WERI-Rb-1 (cell line): ENCODE data around the gene PLAU.

Source experiments
- DNase-seq: peaks from one replicate; pipeline ENCODE4 v3.0.0-alpha.2; 2020
- H3K27ac ChIP-seq: fragments of 250-450 bp; sonication (Bioruptor Pico); 2 replicates; pipeline ENCODE4 v1.5.1; 2020; ENCODE audit warnings: mild to moderate bottlenecking, moderate library complexity
- H3K27me3 ChIP-seq: fragments of 250-450 bp; sonication (Bioruptor Pico); 2 replicates; pipeline ENCODE4 v1.5.1; 2021; ENCODE audit warnings: mild to moderate bottlenecking, low read depth, moderate library complexity; ENCODE audit not compliant: insufficient read depth, severe bottlenecking
- H3K36me3 ChIP-seq: fragments of 250-450 bp; sonication (Bioruptor Pico); 2 replicates; pipeline ENCODE4 v1.5.1; 2020; ENCODE audit warnings: mild to moderate bottlenecking, moderate library complexity
- H3K4me3 ChIP-seq: 2 replicates; pipeline ENCODE4 v1.5.1; 2011; ENCODE audit warnings: low read depth, mild to moderate bottlenecking, control low read depth, low read length
- H3K9me3 ChIP-seq: fragments of 250-450 bp; sonication (Bioruptor Pico); 2 replicates; pipeline ENCODE4 v1.5.1; 2021; ENCODE audit warnings: mild to moderate bottlenecking, moderate library complexity; ENCODE audit not compliant: severe bottlenecking
- TF ChIP-seq, protein P1 (sequence below): IDR thresholded peaks from 2 replicates; pipeline ENCODE4 v1.5.1; 2011; ENCODE audit warnings: low read depth, mild to moderate bottlenecking, control low read depth, inconsistent platforms, low read length

Gene PLAU

DNA sequence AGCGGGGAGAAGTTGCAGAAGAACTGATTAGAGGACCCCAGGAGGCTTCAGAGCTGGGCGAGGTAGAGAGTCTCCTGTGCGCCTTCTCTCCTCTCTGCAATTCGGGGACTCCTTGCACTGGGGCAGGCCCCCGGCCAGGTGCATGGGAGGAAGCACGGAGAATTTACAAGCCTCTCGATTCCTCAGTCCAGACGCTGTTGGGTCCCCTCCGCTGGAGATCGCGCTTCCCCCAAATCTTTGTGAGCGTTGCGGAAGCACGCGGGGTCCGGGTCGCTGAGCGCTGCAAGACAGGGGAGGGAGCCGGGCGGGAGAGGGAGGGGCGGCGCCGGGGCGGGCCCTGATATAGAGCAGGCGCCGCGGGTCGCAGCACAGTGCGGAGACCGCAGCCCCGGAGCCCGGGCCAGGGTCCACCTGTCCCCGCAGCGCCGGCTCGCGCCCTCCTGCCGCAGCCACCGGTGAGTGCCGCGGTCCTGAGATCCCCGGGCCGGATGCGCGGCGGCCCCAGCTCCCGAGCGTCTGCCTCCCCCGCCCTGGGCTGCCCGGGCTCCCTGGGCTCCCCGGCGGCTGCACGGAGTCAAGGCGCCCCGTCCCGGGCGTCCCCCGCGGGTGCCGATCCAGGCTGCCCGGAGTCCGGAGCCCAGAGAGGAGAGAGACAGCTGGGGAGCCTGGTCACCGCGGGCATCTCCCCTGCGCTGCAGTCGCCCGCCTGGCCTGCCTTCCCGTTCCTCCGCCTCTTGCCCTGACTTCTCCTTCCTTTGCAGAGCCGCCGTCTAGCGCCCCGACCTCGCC, at the start of gene PLAU:
TSS of gene PLAU (plus strand) at position 369 of the 789 bp plus-strand sequence. CDS start 424 bp downstream, outside the sequence.
- Histone ChIP-seq H3K27ac (no peak within 1 kb of the TSS), H3K36me3 (no peaks in the 10 kb centered on the region), H3K4me3 (peak within 1 kb of the TSS; percentile 51), H3K9me3 (no peaks in the 10 kb centered on the region), H3K27me3 (peaks cover 9% of the 10 kb centered on the region)
- TF ChIP-seq, protein P1, sequence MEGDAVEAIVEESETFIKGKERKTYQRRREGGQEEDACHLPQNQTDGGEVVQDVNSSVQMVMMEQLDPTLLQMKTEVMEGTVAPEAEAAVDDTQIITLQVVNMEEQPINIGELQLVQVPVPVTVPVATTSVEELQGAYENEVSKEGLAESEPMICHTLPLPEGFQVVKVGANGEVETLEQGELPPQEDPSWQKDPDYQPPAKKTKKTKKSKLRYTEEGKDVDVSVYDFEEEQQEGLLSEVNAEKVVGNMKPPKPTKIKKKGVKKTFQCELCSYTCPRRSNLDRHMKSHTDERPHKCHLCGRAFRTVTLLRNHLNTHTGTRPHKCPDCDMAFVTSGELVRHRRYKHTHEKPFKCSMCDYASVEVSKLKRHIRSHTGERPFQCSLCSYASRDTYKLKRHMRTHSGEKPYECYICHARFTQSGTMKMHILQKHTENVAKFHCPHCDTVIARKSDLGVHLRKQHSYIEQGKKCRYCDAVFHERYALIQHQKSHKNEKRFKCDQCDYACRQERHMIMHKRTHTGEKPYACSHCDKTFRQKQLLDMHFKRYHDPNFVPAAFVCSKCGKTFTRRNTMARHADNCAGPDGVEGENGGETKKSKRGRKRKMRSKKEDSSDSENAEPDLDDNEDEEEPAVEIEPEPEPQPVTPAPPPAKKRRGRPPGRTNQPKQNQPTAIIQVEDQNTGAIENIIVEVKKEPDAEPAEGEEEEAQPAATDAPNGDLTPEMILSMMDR: no peak
- peak; percentile 43 for DNase-seq

DNA sequence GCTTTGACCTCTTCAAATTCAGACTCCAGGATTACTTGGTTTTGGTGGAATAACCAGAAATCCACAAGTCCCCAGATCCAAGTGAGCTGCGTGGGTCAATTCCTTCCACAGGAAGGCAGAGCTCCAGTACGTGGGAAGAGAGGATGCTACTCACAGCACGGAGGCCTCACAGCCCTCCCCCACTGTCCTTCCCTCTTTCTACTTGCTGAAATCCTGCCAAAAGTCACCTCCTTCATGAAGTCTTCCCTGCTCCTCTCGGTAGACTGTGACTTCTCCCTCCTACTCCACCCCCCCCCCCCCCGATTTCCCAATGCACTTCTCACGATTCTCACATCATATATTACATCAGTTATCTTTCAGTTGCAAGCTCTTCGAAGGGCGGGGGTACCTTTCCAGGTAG, 48.9 kb upstream of the PLAU start:
- no peaks in the 10 kb centered on the region for H3K27me3 ChIP-seq
- peak overlapping the region; percentile 91 for H3K27ac ChIP-seq
- no peak for DNase-seq
- no peaks in the 10 kb centered on the region for H3K9me3 ChIP-seq
- H3K4me3 ChIP-seq: no peak overlapping the region
- TF ChIP-seq, protein P1: no peak
- peaks cover 44% of the 10 kb centered on the region for H3K36me3 ChIP-seq

DNA sequence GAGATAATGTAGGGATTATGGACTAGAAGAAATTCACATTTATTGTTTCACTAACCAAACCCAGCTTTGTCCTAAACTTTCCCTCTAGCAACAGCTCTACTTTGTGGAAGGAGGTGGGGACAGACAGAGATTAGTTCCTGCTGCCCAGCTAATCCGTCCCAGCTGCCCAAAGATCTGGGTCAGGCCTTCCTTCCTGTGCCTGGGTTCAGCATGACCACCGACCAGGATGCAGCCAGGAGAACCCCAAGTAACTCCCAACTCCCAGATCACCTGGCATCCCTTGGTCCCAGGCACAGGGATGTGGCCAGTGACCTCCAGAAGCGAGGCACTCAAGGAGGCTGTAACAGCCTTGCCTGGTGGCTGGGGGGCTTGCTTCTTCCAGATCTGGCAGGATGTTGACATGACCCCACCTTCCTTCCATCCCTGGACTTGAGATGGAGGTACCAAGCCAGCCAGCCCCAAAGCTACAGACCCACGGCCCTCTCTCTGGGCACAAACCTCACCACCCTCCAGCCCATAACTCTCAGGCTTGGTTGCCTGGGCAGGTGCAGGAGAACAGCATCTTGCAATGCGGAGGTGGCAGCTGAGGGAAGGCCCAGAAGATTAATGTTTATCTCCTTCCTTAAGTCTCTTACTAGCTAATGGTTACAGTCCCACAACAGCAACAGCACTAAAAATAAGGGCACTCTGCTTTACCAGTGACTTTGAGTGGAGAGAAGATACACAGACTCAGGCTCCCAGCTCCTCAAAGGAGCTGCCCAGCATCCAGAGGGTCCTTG, 47.7 kb upstream of the PLAU start:
- TF ChIP-seq, protein P1: no peak
- no peaks in the 10 kb centered on the region for H3K9me3 ChIP-seq
- DNase-seq: peak; percentile 88
- H3K27ac ChIP-seq: peak overlapping the region; percentile 91
- H3K36me3 ChIP-seq: peaks cover 42% of the 10 kb centered on the region
- peak overlapping the region; percentile 19 for H3K4me3 ChIP-seq
- no peaks in the 10 kb centered on the region for H3K27me3 ChIP-seq

DNA sequence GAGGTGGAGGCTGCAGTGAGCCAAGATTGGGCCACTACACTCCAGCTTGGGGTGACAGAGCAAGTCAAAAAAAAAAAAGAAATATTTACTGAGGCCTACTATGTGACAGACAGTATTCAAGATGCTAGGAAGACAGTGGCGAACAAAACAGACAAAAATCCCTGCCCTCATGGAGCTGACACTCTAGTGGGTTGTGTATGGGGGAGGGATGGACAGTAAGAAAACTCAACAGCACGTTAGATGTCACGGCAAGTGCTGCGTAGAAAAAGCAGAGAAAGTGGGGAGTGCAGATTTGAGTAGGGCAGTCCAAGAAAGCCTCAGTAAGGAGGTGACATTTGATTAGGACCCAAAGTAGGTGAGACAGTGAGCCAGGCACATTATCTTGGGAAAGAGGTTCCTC, 46.7 kb upstream of the PLAU start:
- H3K36me3 ChIP-seq: peaks cover 42% of the 10 kb centered on the region
- no peak for DNase-seq
- peak overlapping the region; percentile 91 for H3K27ac ChIP-seq
- no peaks in the 10 kb centered on the region for H3K27me3 ChIP-seq
- H3K9me3 ChIP-seq: no peaks in the 10 kb centered on the region
- TF ChIP-seq, protein P1: no peak
- no peak overlapping the region for H3K4me3 ChIP-seq

DNA sequence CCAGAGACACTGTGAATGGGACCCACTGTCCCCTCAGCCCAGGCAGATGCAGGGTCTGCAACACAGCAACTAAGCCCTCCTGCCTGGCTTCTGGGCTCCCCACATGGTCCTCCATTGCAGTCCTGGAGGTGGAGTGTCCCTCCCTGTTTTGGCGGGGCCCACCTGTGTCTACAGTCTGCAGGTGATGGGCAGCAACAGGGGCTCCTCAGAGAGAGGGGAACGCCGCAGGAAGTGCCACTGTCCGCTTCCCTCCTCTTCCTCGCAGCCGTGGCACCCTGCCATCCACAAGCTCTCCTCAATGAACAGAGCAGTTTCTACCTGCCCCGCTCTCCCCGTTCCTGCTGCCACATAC, 45.8 kb upstream of the PLAU start:
- Histone ChIP-seq H3K4me3 (no peak overlapping the region), H3K27ac (peak overlapping the region; percentile 91), H3K9me3 (no peaks in the 10 kb centered on the region), H3K36me3 (peaks cover 40% of the 10 kb centered on the region), H3K27me3 (no peaks in the 10 kb centered on the region)
- TF ChIP-seq, protein P1: no peak
- DNase-seq: no peak
